Fibroblast of skin of left quadriceps (primary cell): Measurements from ENCODE around the gene ABCB9.
"Not testable (repeated sequence)": the region's sequence is repeated elsewhere in the genome, so short reads cannot be mapped to it uniquely, and the experiment has no call there.

Experiments used
- DNase-seq, 2 experiments: peaks; one replicate each; pipeline ENCODE4 v3.0.0-alpha.2; 2013; ENCODE audit warnings: low read depth in 2 of 2

Gene ABCB9

GRCh38 chr12:122963941-122964265 lies 2.4 kb downstream of the ABCB9 start:
- no peak for DNase-seq

GRCh38 chr12:122961531-122962329 lies 4.5 kb downstream of the ABCB9 start:
- DNase-seq: no peak

- DNase-seq: no peak
These were observed 6.1 kb downstream of the ABCB9 start for GRCh38 chr12:122960193-122960569.

GRCh38 chr12:122959566-122960192 lies 6.6 kb downstream of the ABCB9 start:
- DNase-seq: no peak

- DNase-seq: no peak
These were observed 7.9 kb downstream of the ABCB9 start for GRCh38 chr12:122958198-122958888.

- DNase-seq: no peak
These were observed 10.2 kb downstream of the ABCB9 start for GRCh38 chr12:122956035-122956434.

GRCh38 chr12:122955156-122955555 lies 11.1 kb downstream of the ABCB9 start:
- DNase-seq: no peak

GRCh38 chr12:122951979-122952892 lies 14.0 kb downstream of the ABCB9 start:
- peak; percentile 20 to 38 for DNase-seq

- no peak for DNase-seq
These were observed 14.9 kb downstream of the ABCB9 start for GRCh38 chr12:122951406-122951805.

GRCh38 chr12:122949816-122950675 lies 16.2 kb downstream of the ABCB9 start:
- no peak for DNase-seq

- no peak for DNase-seq
These were observed 16.9 kb downstream of the ABCB9 start for GRCh38 chr12:122949405-122949804.

- DNase-seq: no peak
These were observed 17.7 kb downstream of the ABCB9 start for GRCh38 chr12:122948605-122949004.

GRCh38 chr12:122947352-122947792 lies 18.9 kb downstream of the ABCB9 start:
- DNase-seq: no peak

GRCh38 chr12:122946690-122947341 lies 19.4 kb downstream of the ABCB9 start:
- DNase-seq: peak; percentile 91 to 92

GRCh38 chr12:122944605-122945592 lies 21.4 kb downstream of the ABCB9 start:
- DNase-seq: no peak

GRCh38 chr12:122943196-122943595 lies 23.1 kb downstream of the ABCB9 start:
- no peak for DNase-seq

- no peak for DNase-seq
These were observed 23.6 kb downstream of the ABCB9 start for GRCh38 chr12:122942637-122943036.

GRCh38 chr12:122941351-122941750 lies 24.9 kb downstream of the ABCB9 start:
- DNase-seq: not testable (repeated sequence)

GRCh38 chr12:122939125-122939524 lies 27.1 kb downstream of the ABCB9 start:
- no peak for DNase-seq
